ENCODE results near the gene CLDN7.
"Not testable (repeated sequence)": the region's sequence is repeated elsewhere in the genome, so short reads cannot be mapped to it uniquely, and the experiment has no call there.

Gene CLDN7

GRCh38 chr17:7252176-7253043 is 9.9 kb downstream of the CLDN7 start, which contains the start of gene ELP5:
Gene ELP5, plus strand, starts transcription at chr17:7252215. Its CDS starts 336 bp downstream, at chr17:7252551.
- peak; percentile 27 to 83 for DNase-seq

- DNase-seq, result peak; percentile 83 to 94
These were observed 10.6 kb downstream of the CLDN7 start, which contains the start of gene CTDNEP1 for GRCh38 chr17:7251661-7252175. Gene CTDNEP1, minus strand, starts transcription at chr17:7251734. Its CDS starts 438 bp downstream, at chr17:7251296.

- DNase-seq, result no peak
These were observed 11.3 kb downstream of the CLDN7 start for GRCh38 chr17:7250695-7251627.

GRCh38 chr17:7249830-7250229 is 12.4 kb downstream of the CLDN7 start:
- DNase-seq, result no peak

GRCh38 chr17:7249214-7249613 is 13.1 kb downstream of the CLDN7 start:
- DNase-seq, result no peak

- no peak for DNase-seq
These were observed 13.5 kb downstream of the CLDN7 start for GRCh38 chr17:7248796-7249195.

GRCh38 chr17:7246779-7247178 is 15.5 kb downstream of the CLDN7 start:
- DNase-seq, result no peak

GRCh38 chr17:7243838-7244237 is 18.4 kb downstream of the CLDN7 start:
- not testable (repeated sequence) for DNase-seq

GRCh38 chr17:7243453-7243729 is 18.9 kb downstream of the CLDN7 start:
- DNase-seq, result no peak

- peak; percentile 71 to 84 for DNase-seq
These were observed 19.4 kb downstream of the CLDN7 start for GRCh38 chr17:7242717-7243452.

GRCh38 chr17:7241783-7242716 is 20.2 kb downstream of the CLDN7 start, which contains the start of gene GABARAP:
Gene GABARAP, minus strand, starts transcription at chr17:7242449. Its CDS starts 119 bp downstream, at chr17:7242330.
- peak; percentile 43 to 64 for DNase-seq

- DNase-seq, result no peak
These were observed 21.1 kb downstream of the CLDN7 start for GRCh38 chr17:7241090-7241733.

- no peak for DNase-seq
These were observed 21.9 kb downstream of the CLDN7 start for GRCh38 chr17:7240375-7240774.

- peak; percentile 90 to 92 for DNase-seq
These were observed 22.9 kb downstream of the CLDN7 start, which contains the start of gene PHF23 for GRCh38 chr17:7239091-7240027. Gene PHF23, minus strand, starts transcription at chr17:7239457. Its CDS starts 178 bp downstream, at chr17:7239279.

- DNase-seq, result no peak
These were observed 23.7 kb downstream of the CLDN7 start for GRCh38 chr17:7238420-7239090.

- DNase-seq, result peak; percentile 28 to 47
These were observed 24.4 kb downstream of the CLDN7 start for GRCh38 chr17:7237761-7238419.

- no peak for DNase-seq
These were observed 25.0 kb downstream of the CLDN7 start for GRCh38 chr17:7237266-7237760.

- no peak for DNase-seq
These were observed 25.5 kb downstream of the CLDN7 start for GRCh38 chr17:7236808-7237207.
